ENCODE results near the gene ITSN2.

The ITSN2 gene

GRCh38 chr2:24350826-24351626, 9.3 kb downstream of the ITSN2 start:
- TF ChIP-seq SNAI2 (CRISPR knock-in tag; IDR thresholded peaks at IDR 0.05) (no peak), ZC3H10 (CRISPR knock-in tag; IDR thresholded peaks at IDR 0.05) (no peak), PATZ1 (CRISPR knock-in tag; IDR thresholded peaks at IDR 0.05; ENCODE audit: borderline replicate concordance) (no peak), TOX (CRISPR knock-in tag; IDR thresholded peaks at IDR 0.05; ENCODE audit: borderline replicate concordance) (no peak), RARB (CRISPR knock-in tag; IDR thresholded peaks at IDR 0.05) (no peak), ZFP30 (CRISPR knock-in tag; IDR thresholded peaks at IDR 0.05) (no peak), ZNF70 (CRISPR knock-in tag; IDR thresholded peaks at IDR 0.05) (no peak), ZNF8 (CRISPR knock-in tag; IDR thresholded peaks at IDR 0.05) (no peak), CREB5 (CRISPR knock-in tag; IDR thresholded peaks at IDR 0.05; ENCODE audit: low read depth) (no peak), ZNF565 (CRISPR knock-in tag; conservative IDR thresholded peaks at IDR 0.05; ENCODE audit: low read depth) (no peak), ISL1 (CRISPR knock-in tag; IDR thresholded peaks at IDR 0.05) (no peak), PPARA (CRISPR knock-in tag; IDR thresholded peaks at IDR 0.05; ENCODE audit: borderline replicate concordance) (no peak), ESRRG (CRISPR knock-in tag; IDR thresholded peaks at IDR 0.05) (no peak), ZFP3 (CRISPR knock-in tag; IDR thresholded peaks at IDR 0.05) (no peak)
- no peak for ATAC-seq

- no peak for ATAC-seq
Observed at GRCh38 chr2:24349097-24349496, 11.2 kb downstream of the ITSN2 start.

More at GRCh38 chr2:24349097-24349496, 11.2 kb downstream of the ITSN2 start:
- TF ChIP-seq ZNF565 (CRISPR knock-in tag; conservative IDR thresholded peaks at IDR 0.05; ENCODE audit: low read depth), result no peak
- TF ChIP-seq ARNTL (CRISPR knock-in tag; IDR thresholded peaks at IDR 0.05; ENCODE audit: borderline replicate concordance, low read depth), result no peak
- no peak for TF ChIP-seq SNAI2 (CRISPR knock-in tag; IDR thresholded peaks at IDR 0.05)
- TF ChIP-seq ZC3H10 (CRISPR knock-in tag; IDR thresholded peaks at IDR 0.05), result no peak
- TF ChIP-seq BACH2 (CRISPR knock-in tag; IDR thresholded peaks at IDR 0.05; ENCODE audit: borderline replicate concordance), result no peak
- no peak for TF ChIP-seq RARB (CRISPR knock-in tag; IDR thresholded peaks at IDR 0.05)
- TF ChIP-seq ZFP3 (CRISPR knock-in tag; IDR thresholded peaks at IDR 0.05), result no peak
- no peak for TF ChIP-seq ISL1 (CRISPR knock-in tag; IDR thresholded peaks at IDR 0.05)
- no peak for TF ChIP-seq CREB5 (CRISPR knock-in tag; IDR thresholded peaks at IDR 0.05; ENCODE audit: low read depth)
- no peak for TF ChIP-seq ZNF70 (CRISPR knock-in tag; IDR thresholded peaks at IDR 0.05)
- no peak for TF ChIP-seq TSHZ2 (CRISPR knock-in tag; IDR thresholded peaks at IDR 0.05)
- TF ChIP-seq OSR1 (CRISPR knock-in tag; IDR thresholded peaks at IDR 0.05), result no peak
- no peak for TF ChIP-seq TCF4 (CRISPR knock-in tag; IDR thresholded peaks at IDR 0.05; ENCODE audit: borderline replicate concordance)
- no peak for TF ChIP-seq PPARA (CRISPR knock-in tag; IDR thresholded peaks at IDR 0.05; ENCODE audit: borderline replicate concordance)
- TF ChIP-seq ZNF8 (CRISPR knock-in tag; IDR thresholded peaks at IDR 0.05), result no peak
- TF ChIP-seq ZFP30 (CRISPR knock-in tag; IDR thresholded peaks at IDR 0.05), result no peak
